GM18951 (cell line): ENCODE measurements around the gene RPL23.

Source experiments
- POLR2A ChIP-seq: IDR thresholded peaks from 4 replicates; pipeline ENCODE4 v1.6.1; 2011; ENCODE audit warnings: mild to moderate bottlenecking; ENCODE audit not compliant: insufficient read length, insufficient read depth; ENCODE audit errors: extremely low read depth
- in situ Hi-C: fragments of 300-500 bp; cut with MboI; formaldehyde crosslinking; loops from one replicate; pipeline ENCODE4 v1.12.0; 2022; ENCODE audit warnings: low sequenced_read_pairs, mixed read lengths, inconsistent platforms; ENCODE audit not compliant: unreplicated experiment

The RPL23 gene

GRCh38 chr17:38844261-38844757 is 9.2 kb downstream of the RPL23 start:
- TF ChIP-seq POLR2A: no peak
- in situ Hi-C loops: no loop called here

- no peak for TF ChIP-seq POLR2A
- in situ Hi-C loops: no loop called here
Measured at GRCh38 chr17:38825762-38826247, 27.7 kb downstream of the RPL23 start.

DNA sequence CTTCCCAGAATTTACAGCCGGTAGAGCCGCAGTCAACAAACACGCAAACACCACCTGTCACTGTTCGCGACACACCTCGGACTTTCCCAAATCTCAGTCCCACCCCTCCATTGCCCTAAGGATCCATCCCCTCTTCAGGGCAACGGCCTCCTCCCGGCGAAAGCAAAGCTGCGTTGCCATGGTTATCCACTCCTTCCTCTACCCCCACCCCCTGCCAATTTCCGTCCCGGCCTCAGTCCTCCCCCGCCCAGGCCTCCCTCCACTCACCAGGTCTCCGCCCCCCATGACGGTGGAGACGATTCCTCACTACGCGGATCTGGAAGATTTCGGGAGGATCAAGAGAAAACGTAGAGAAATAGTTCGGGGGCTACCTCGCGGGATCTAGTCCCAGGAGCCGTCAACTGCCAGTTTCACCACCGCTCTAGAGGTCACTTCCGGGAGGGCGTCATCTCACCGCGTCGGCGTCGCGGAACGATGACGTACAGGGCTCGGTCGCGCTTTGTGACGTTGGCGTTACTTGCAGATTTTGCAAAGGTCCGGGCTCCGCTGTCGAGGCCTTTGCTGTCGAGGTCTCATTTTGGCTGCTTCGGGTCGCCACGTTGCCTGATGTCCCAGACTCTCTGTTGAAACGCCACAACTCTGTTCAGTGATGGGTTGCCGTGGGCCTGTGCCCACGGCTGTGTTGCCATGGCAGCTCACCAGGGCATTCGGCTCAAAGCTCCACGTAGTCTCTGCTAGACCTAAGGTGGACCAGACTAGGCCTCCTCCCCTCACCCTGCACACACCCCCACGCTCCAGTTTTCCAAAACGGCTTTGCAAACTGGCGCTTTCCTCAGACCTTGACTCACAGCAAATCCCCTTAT is 28.4 kb downstream of the RPL23 start, which contains the start of gene CWC25:
CWC25 (minus strand) TSS at position 423 of the 863 bp plus-strand sequence; CDS start at position 285, 138 bp downstream.
- peak; percentile 93 for TF ChIP-seq POLR2A
- in situ Hi-C loops: no loop called here

DNA sequence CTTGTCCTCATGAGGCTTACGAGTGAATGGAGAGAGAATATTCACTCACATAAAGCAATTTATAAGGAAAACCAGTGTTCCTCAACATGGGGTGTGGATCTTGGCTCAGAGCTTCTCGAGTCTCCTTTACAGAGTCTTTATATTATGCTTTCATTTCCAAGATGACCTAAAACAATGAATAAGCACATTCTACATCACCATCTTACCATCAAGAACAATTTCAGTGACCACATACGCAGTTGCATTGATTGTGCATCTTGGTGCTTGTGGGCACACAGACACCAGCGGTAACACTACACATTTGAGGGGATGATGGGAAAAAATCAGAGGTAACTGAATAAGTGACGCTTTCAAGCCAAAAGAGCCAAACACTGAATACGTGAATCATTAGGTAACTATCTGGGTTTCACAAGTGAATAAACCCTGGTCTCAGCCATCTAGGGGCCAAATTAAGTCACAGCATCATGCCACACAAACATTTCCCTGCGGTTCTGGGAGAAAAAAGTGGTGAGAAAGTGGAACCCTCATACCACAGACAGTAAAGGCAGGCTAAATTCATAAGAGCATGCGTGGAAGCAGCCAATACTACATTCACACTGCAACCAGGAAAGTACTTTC is 37.8 kb downstream of the RPL23 start:
- no peak for TF ChIP-seq POLR2A
- in situ Hi-C loops: no loop called here

- in situ Hi-C loops: no loop called here
Measured at GRCh38 chr17:38809828-38810227, 43.7 kb downstream of the RPL23 start.

DNA sequence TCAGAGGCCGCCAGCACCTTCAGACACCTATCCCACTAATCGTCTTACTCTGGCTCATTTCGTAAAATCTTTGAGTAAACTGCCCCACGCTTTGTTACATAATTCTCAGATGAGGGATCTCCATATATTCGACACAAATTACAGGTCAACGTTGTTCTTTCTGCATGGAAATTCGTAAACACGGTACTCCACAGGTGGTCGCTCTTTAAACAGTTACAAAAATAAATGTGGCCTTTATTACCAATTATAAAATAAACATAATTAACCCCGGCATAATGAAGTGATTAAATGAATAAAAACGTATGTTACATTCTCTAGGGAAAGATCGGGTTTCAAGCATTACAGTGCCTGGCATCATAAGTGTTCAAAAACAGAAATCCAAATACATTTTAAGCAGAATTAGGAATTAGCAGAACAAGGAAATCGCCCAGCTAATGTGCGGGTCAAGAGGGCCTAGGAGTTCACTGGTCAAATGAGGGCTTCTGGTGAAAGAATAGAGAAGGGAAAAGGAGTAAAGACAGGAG is 53.2 kb downstream of the RPL23 start:
- in situ Hi-C loops: no loop called here
- no peak for TF ChIP-seq POLR2A

More at GRCh38 chr17:38809828-38810227, 43.7 kb downstream of the RPL23 start:
- no peak for TF ChIP-seq POLR2A

GRCh38 chr17:38799501-38800236 is 53.9 kb downstream of the RPL23 start, which contains the start of gene PIP4K2B:
PIP4K2B (minus strand) TSS chr17:38799556; CDS start chr17:38799424, 132 bp downstream.
- peak; percentile 65 for TF ChIP-seq POLR2A
- in situ Hi-C loops: no loop called here

DNA sequence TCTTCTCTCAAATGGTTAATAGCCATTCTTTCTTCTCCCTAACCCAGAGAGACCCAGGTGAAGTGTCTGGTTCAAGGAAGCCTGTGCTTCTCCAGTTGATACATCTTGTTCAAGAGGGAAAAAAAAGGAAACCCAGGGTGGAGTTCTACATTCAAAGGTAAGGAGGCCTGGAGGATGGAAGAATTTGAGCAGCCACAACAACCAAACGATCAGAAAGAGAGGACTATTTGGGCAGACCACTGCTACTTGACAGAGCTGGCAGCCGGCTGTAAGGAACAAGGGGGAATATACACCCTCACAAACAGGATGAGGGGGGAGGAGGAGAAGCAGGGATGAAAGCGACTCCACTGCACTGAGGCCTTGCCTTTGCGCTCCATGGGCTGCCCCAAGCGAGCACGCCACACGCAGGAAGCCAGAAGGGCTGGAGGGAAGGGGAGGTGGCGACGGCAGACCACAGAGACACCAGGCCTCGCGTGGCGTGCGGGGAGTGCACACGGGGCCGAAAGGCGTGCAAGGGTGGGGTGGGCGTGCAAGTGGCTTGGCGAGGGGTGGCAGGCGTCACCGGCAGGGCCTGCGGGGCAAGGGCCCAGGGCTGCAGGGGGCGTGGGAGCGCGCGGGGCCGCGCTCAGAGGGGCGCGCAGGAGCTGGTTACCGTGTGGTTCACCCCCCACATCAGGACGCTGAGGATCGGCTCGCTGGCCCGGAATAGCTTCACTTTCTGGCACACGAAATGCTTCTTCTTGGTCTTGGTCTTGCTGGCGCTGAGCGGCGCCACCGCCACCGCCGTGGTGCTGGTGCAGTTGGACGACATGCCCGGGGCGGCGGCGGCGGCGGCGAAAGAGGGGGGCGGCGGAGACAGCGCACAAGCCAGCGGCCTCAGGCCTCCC is 54.7 kb downstream of the RPL23 start:
- in situ Hi-C loops: no loop called here
- TF ChIP-seq POLR2A: no peak
